AML-193 (cell line): ENCODE measurements around the gene PKLR.
"Not testable (repeated sequence)": the region's sequence is repeated elsewhere in the genome, so short reads cannot be mapped to it uniquely, and the experiment has no call there.

ENCODE experiments used
- DNase-seq, 2 experiments: peaks; one replicate each; lab custom pipeline; 2025; lab: John Stamatoyannopoulos, UW

The PKLR gene

GRCh38 chr1:155255243-155256007, 45.8 kb downstream of the PKLR start, which contains the start of gene ENTREP3:
ENTREP3 (minus strand) TSS chr1:155255483; CDS start chr1:155254877, 606 bp downstream.
- DNase-seq, result peak; percentile 42 to 47

DNA sequence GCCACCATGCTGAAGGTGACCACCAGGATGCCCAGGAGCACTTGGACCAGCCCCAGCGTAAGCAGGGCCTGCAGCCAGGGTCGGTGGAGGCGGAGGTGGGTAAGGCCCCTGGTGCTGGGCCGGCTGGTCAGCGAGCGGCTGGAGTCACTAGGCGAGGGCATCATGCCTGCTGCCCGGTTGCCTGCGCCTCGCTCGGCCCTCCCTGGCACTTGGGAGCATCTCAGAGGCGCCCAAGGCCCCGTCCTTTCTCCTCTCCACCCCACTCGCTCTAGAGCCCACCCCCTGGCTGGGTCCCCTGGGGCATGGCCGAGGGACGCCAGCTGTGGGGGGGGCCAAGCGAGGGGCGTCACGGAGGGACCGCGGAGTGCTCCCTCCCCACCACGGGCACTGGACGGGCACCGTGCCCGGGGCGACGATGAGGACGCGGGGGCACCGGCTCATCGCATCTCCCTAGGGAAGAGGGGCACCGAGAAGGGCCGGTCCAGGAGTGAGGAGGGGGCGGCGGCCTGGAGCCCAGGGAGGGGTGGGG, 46.5 kb downstream of the PKLR start:
- DNase-seq, result no peak

DNA sequence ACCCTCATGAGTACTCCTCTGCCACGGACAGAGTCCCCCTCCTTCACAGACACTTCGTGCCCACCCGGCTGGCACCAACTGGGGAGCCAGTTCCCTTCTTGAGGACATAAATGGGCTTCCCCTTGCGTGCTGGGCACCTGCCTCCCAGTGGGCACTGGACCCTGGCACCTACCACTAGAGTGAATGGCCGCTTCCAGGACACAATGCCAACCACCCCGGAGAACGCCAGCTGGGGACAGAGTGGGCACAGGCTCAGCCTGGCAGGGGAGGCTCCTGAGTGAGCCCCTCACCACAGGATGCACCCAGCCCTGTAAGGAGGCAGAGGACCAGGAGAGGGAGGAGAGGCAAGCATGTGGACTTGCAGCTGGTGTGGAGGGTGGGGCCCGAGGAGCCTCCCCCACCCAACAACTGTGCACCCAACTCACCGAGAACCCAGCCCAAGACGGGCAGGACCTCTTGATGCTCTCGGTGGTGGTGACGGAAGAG, 47.0 kb downstream of the PKLR start:
- no peak for DNase-seq

- DNase-seq, result no peak
These were observed 47.4 kb downstream of the PKLR start for GRCh38 chr1:155253797-155254196.

- DNase-seq, result no peak
These were observed 48.0 kb downstream of the PKLR start for GRCh38 chr1:155253208-155253607.

- DNase-seq, result no peak
These were observed 49.7 kb downstream of the PKLR start for GRCh38 chr1:155251566-155251965.

DNA sequence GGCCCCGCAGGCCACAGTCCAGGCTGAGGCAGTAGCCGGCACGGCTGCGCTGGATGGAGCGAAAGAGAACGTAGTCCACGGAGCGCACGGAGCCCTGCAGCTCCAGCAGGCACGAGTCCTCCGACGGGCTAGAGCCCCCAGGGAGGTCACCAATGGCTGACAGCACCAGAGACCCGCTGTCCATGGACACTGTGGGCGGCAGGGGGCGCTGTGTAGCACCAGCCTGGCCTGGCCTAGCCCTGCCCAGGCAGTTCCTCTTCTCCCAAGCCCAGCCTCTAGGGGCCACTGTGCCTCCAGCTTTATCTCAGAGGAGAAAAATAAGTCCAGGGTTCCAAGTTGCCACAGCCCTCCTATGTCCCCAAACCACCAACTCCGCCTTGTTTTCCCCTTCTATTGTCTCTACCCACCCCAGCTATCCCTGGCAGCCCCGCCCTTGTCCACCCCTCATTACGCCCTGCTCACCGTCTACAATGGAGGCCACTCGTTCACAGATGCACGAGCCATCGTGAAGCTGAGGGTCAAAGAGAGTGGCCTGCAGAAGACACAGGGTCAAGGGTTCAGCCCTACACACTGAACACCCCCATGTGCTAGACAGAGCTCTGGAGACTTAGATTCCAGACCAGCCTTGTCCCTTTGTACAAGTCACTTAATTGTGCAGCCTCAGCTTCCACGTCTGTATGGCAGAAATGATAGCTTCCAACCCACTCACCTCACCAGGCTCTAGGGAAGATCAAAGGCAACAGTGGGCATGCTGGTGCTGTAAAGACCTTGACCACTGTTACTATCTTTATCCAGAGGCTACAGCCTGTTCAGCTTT, 50.4 kb downstream of the PKLR start:
- DNase-seq, result peak; percentile 92

DNA sequence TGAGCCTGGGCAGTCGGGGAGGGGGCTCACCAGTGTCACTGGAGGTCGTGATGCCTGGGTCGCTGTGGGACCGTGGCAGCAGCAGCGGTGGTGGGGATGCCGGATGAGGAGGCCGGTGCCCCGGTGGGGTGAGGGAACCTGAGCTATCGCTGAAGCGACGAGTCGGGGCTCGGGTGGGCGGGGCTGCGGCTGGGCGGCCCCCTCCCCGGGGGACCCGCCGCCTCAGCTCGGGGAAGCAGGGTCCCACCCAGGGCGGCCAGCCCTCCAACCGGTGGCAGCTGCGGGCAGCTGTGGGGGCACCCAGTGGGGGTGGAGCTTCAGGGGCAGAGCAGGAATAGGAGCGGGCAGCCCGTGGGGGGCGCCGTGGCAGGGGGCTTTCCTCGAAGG, 51.0 kb downstream of the PKLR start:
- no peak for DNase-seq

- DNase-seq, result no peak
These were observed 53.3 kb downstream of the PKLR start for GRCh38 chr1:155247667-155248553.

GRCh38 chr1:155246796-155247195, 54.4 kb downstream of the PKLR start:
- DNase-seq, result not testable (repeated sequence)

DNA sequence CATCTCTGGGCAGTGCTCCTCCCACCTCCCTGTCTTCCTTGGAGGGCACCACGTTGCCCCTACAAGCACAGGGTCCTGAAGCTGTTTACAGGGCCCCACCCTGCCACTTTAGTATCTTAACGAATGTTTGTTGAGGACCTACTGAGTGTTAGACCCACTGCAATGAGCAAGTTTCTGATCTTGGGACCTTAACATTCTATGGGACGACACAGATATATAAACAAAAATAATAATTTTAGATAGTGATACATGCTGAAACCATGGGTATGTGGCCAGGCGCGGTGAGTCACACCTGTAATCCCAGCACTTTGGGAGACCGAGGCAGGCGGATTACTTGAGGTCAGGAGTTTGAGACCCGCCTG, 56.1 kb downstream of the PKLR start:
- no peak for DNase-seq

GRCh38 chr1:155244368-155245162, 56.7 kb downstream of the PKLR start:
- peak; percentile 90 to 94 for DNase-seq

- no peak for DNase-seq
These were observed 58.4 kb downstream of the PKLR start for GRCh38 chr1:155242805-155243358.

- DNase-seq, result peak; percentile 87 to 88
These were observed 59.4 kb downstream of the PKLR start for GRCh38 chr1:155241841-155242264.

DNA sequence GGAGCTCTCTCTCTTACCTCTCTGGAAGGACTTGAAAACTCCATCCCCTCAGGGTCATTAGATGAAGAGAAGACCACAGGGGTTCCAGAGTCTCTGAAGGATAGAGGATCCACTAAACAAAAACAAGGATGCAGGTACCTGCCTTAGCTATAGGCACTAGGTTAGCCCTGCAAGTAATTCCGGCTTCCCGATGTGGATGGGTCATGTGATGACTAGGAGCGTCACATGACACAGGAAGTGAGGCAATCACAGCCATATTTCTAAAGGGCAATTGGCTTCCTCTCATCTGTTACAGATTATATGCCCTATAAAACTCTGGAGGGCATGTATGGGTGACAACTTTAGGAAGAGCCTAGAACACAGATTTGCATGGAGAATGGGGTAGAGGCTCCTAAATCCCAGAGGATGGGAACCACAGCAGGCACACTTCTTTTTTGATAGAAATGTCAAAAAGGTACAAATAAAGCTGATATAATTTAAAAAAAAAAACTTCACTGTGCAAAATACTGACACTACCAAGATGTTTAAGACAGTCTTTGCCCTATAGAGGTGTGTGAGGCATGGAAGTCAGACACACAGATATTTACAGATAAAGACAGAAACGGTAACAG, 60.1 kb downstream of the PKLR start:
- peak; percentile 64 to 77 for DNase-seq
